Parathyroid adenoma (tissue), 2 donors: ENCODE data around the gene PSMB5.

Experiments used
- H2AFZ ChIP-seq: fragments of 300-600 bp; sonication (generic); one replicate; pipeline ENCODE4 v1.7.0; 2017; ENCODE audit warnings: antibody characterized with exemption, mild to moderate bottlenecking
- H3K27ac ChIP-seq: fragments of 300-600 bp; sonication (generic); one replicate; pipeline ENCODE4 v1.7.0; 2017
- H3K27me3 ChIP-seq: fragments of 300-600 bp; sonication (generic); one replicate; pipeline ENCODE4 v1.7.0; 2017; ENCODE audit warnings: low read length; ENCODE audit not compliant: control insufficient read depth, insufficient read depth
- H3K36me3 ChIP-seq: fragments of 300-600 bp; sonication (generic); one replicate; pipeline ENCODE4 v1.7.0; 2017; ENCODE audit warnings: low read length; ENCODE audit not compliant: control insufficient read depth, insufficient read depth
- H3K4me1 ChIP-seq: fragments of 300-600 bp; sonication (generic); one replicate; pipeline ENCODE4 v1.7.0; 2017; ENCODE audit warnings: control low read depth
- H3K4me2 ChIP-seq: fragments of 300-600 bp; sonication (generic); one replicate; pipeline ENCODE4 v1.7.0; 2017; ENCODE audit warnings: low read length
- H3K4me3 ChIP-seq: fragments of 300-600 bp; sonication (generic); one replicate; pipeline ENCODE4 v1.7.0; 2017; ENCODE audit warnings: low read depth, low read length
- H3K79me2 ChIP-seq: fragments of 300-600 bp; sonication (generic); one replicate; pipeline ENCODE4 v1.7.0; 2017; ENCODE audit warnings: control low read depth
- H3K9ac ChIP-seq: fragments of 300-600 bp; sonication (generic); one replicate; pipeline ENCODE4 v1.7.0; 2017; ENCODE audit warnings: mild to moderate bottlenecking
- H3K9me3 ChIP-seq: fragments of 300-600 bp; sonication (generic); one replicate; pipeline ENCODE4 v1.7.0; 2017; ENCODE audit warnings: low read length; ENCODE audit not compliant: control insufficient read depth
- TF ChIP-seq, protein P1 (sequence below): fragments of 300-600 bp; sonication (generic); IDR thresholded peaks from one replicate; pipeline ENCODE4 v1.7.0; 2017; ENCODE audit warnings: antibody characterized with exemption, mild to moderate bottlenecking
- donor health status: primary hyperparathyroidism.

The PSMB5 gene

DNA sequence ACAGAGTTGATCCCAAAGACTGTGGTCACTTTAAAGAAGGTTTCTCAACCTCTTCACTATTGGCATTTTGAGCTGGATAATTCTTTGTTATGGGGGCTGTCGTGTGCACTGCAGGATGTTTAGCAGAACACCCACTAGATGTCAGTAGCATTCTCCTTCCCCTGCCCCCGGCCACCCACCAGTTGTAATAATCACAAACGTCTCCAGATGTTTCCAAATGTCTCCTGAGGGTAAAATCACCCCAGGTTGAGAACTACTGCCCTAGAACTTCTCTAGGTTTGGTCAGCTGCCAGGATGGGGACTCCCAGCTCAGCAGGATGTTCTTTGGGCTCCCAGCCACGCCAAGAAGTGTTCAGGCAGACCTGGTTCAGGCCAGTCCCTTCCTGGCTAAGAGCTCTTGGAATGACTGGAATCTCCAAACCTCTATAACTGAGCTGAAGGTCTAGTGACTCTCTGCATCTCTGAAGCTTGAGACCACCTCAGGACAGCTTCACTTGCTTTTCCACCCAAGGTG is 39.9 kb downstream of the PSMB5 start:
- H3K27me3 ChIP-seq, result no peaks in the 10 kb centered on the region
- H3K36me3 ChIP-seq, result no peaks in the 10 kb centered on the region
- no peak overlapping the region for H3K4me3 ChIP-seq
- no peak overlapping the region for H3K9ac ChIP-seq
- TF ChIP-seq, protein P1, sequence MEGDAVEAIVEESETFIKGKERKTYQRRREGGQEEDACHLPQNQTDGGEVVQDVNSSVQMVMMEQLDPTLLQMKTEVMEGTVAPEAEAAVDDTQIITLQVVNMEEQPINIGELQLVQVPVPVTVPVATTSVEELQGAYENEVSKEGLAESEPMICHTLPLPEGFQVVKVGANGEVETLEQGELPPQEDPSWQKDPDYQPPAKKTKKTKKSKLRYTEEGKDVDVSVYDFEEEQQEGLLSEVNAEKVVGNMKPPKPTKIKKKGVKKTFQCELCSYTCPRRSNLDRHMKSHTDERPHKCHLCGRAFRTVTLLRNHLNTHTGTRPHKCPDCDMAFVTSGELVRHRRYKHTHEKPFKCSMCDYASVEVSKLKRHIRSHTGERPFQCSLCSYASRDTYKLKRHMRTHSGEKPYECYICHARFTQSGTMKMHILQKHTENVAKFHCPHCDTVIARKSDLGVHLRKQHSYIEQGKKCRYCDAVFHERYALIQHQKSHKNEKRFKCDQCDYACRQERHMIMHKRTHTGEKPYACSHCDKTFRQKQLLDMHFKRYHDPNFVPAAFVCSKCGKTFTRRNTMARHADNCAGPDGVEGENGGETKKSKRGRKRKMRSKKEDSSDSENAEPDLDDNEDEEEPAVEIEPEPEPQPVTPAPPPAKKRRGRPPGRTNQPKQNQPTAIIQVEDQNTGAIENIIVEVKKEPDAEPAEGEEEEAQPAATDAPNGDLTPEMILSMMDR, result peak; percentile 53
- no peaks in the 10 kb centered on the region for H3K4me1 ChIP-seq
- no peak overlapping the region for H3K4me2 ChIP-seq
- H3K27ac ChIP-seq, result no peak overlapping the region
- H3K9me3 ChIP-seq, result no peaks in the 10 kb centered on the region
- no peak overlapping the region for H2AFZ ChIP-seq
- H3K79me2 ChIP-seq, result peaks cover 2% of the 10 kb centered on the region

DNA sequence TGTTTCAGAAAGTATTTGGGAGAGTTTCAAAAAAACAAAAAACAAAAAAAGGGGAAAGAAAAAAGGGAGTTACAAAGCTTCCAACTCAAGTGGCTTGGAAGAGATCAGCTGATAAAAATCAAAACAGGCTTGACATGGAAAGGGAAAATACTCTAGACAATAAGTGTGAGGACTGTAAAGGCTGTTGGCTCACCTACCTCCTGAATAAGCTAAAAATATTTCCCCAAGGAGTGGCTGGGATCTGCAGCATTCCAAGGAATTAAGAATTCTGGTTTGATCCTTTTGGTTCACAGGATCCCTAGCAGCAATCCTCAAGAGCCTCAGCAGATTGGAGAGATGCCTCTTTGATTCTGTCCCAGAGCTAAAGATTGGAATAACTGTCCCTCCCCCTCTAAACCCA is 41.2 kb downstream of the PSMB5 start:
- H3K79me2 ChIP-seq, result no peaks in the 10 kb centered on the region
- TF ChIP-seq, protein P1, result no peak
- no peaks in the 10 kb centered on the region for H3K4me1 ChIP-seq
- H3K4me2 ChIP-seq, result no peak overlapping the region
- no peaks in the 10 kb centered on the region for H3K9me3 ChIP-seq
- no peaks in the 10 kb centered on the region for H3K36me3 ChIP-seq
- H3K9ac ChIP-seq, result no peak overlapping the region
- H3K4me3 ChIP-seq, result no peak overlapping the region
- H2AFZ ChIP-seq, result no peak overlapping the region
- no peaks in the 10 kb centered on the region for H3K27me3 ChIP-seq
- no peak overlapping the region for H3K27ac ChIP-seq

DNA sequence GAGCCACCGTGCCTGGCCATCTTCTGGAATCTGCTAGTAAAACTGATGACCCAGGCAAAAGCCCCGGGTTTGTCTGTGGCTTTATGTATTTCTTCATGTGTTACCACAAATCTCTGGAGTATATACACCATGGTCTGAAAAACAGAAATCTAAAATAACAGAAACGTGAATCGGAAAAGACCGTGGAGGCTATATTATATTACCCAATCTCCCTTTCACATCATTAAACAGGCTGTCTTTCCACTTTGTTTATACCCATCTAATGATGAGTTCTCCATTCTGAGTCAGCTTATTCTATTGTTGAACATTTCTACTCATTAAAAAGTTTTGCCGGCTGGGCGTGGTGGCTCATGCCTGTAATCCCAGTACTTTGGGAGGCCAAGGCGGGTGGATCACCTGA is 42.8 kb downstream of the PSMB5 start:
- TF ChIP-seq, protein P1, result no peak
- no peaks in the 10 kb centered on the region for H3K79me2 ChIP-seq
- no peaks in the 10 kb centered on the region for H3K9me3 ChIP-seq
- H3K27me3 ChIP-seq, result no peaks in the 10 kb centered on the region
- H2AFZ ChIP-seq, result no peak overlapping the region
- H3K4me1 ChIP-seq, result no peaks in the 10 kb centered on the region
- H3K4me2 ChIP-seq, result no peak overlapping the region
- no peaks in the 10 kb centered on the region for H3K36me3 ChIP-seq
- no peak overlapping the region for H3K27ac ChIP-seq
- H3K4me3 ChIP-seq, result no peak overlapping the region
- no peak overlapping the region for H3K9ac ChIP-seq

DNA sequence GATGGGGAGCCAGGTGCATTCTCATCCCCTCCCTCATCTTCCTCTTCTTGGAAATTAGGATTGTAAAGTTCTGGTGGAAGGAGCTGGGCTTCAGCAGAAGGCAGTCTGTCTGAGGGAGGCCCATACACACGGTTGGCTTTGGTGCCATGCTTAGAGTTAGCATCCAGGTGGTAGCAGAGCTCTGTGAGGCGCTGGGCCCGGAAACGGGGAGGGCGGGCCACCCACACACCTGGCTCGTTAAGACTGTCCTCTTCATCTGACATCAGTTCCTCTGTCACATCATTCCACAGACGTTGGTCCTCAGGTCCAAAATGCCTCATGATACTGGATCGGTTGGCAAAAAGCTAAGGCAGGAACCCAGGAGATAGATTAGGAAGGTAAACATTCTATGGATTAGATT is 47.4 kb downstream of the PSMB5 start:
- Histone ChIP-seq H2AFZ (no peak overlapping the region), H3K27me3 (no peaks in the 10 kb centered on the region), H3K4me3 (no peak overlapping the region), H3K36me3 (no peaks in the 10 kb centered on the region), H3K79me2 (no peaks in the 10 kb centered on the region), H3K4me1 (peaks cover 7% of the 10 kb centered on the region), H3K9me3 (no peaks in the 10 kb centered on the region), H3K27ac (no peak overlapping the region), H3K9ac (no peak overlapping the region), H3K4me2 (no peak overlapping the region)
- TF ChIP-seq, protein P1, result no peak

DNA sequence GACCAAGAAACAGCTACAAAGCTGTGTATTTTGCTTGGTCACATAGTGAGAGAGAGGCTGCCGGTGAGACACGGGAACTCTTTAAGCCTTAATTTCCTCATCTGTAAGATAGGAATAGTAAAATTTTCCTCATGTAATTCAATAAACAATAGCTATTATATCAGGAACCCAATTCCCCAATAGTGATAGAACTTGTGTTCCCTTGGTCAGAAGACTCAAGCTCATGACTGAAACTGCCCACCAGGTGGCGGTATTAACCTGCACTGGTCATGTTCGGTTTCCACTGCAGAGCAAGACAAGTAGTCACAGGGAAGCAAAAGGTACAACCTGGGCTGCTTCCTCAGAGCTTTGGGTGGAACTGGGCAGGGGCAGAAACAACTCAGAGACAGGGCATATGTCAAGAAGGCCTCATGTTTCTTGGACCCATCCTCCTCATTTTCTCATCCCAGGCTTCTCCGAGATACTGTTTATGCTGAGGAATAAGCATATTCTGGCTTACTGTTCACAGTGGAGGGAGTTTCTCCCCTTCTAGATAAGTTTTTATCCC is 48.1 kb downstream of the PSMB5 start:
- H3K4me3 ChIP-seq, result no peak overlapping the region
- TF ChIP-seq, protein P1, result peak; percentile 96
- no peak overlapping the region for H2AFZ ChIP-seq

More for the DNA sequence above, 48.1 kb downstream of the PSMB5 start:
- Histone ChIP-seq H3K9ac (no peak overlapping the region), H3K4me1 (peaks cover 7% of the 10 kb centered on the region), H3K36me3 (no peaks in the 10 kb centered on the region), H3K79me2 (no peaks in the 10 kb centered on the region), H3K27me3 (no peaks in the 10 kb centered on the region), H3K9me3 (no peaks in the 10 kb centered on the region), H3K27ac (no peak overlapping the region), H3K4me2 (no peak overlapping the region)
